HepG2 (cell line): ENCODE results near the gene AMIGO1. TPM values are rescaled to one million over a fixed set of nuclear protein-coding genes. Genes with fewer than 3 reads are reported as not detected.

Experiments
- FOXO4 ChIP-seq: sonication (generic); formaldehyde crosslinking; conservative IDR thresholded peaks from 2 replicates; pipeline ENCODE4 v1.8.1; 2023; ENCODE audit warnings: missing genetic modification reagents
- GPBP1L1 ChIP-seq: sonication (generic); formaldehyde crosslinking; IDR thresholded peaks from 2 replicates; pipeline ENCODE4 v1.5.0; 2020; ENCODE audit warnings: mild to moderate bottlenecking, missing genetic modification reagents
- KDM1A ChIP-seq: IDR thresholded peaks from 2 replicates; pipeline ENCODE4 v1.6.1; 2016; ENCODE audit warnings: missing compliant biosample characterization
- MEF2D ChIP-seq: sonication (generic); formaldehyde crosslinking; IDR thresholded peaks from 2 replicates; pipeline ENCODE4 v1.5.1; 2020; ENCODE audit warnings: mild to moderate bottlenecking, missing genetic modification reagents
- POLR2AphosphoS5 ChIP-seq: IDR thresholded peaks from 2 replicates; pipeline ENCODE4 v1.6.1; 2012; ENCODE audit warnings: low read depth, low read length
- PRPF4 ChIP-seq: fragments of 200-400 bp; formaldehyde crosslinking; IDR thresholded peaks from 2 replicates; pipeline ENCODE4 v1.6.1; 2016; ENCODE audit warnings: low read length, low read depth; ENCODE audit not compliant: poor library complexity, severe bottlenecking
- SRSF4 ChIP-seq: fragments of 200-400 bp; formaldehyde crosslinking; IDR thresholded peaks from one replicate; pipeline ENCODE4 v1.6.1; 2018; ENCODE audit warnings: mild to moderate bottlenecking, low read depth, low read length, moderate library complexity; ENCODE audit not compliant: poor library complexity, severe bottlenecking
- ZBTB37 ChIP-seq: sonication (generic); formaldehyde crosslinking; IDR thresholded peaks from 2 replicates; pipeline ENCODE4 v1.4.0; 2020; ENCODE audit warnings: mild to moderate bottlenecking, missing genetic modification reagents
- ZNF205 ChIP-seq: IDR thresholded peaks from 2 replicates; pipeline ENCODE4 v1.6.1; 2018; ENCODE audit warnings: missing biosample characterization, missing genetic modification reagents
- ZNF234 ChIP-seq: sonication (generic); formaldehyde crosslinking; conservative IDR thresholded peaks from 2 replicates; pipeline ENCODE4 v1.5.1; 2020; ENCODE audit warnings: mild to moderate bottlenecking, missing genetic modification reagents
- ZNF350 ChIP-seq: sonication (generic); formaldehyde crosslinking; IDR thresholded peaks from 2 replicates; pipeline ENCODE4 v1.4.0; 2020; ENCODE audit warnings: mild to moderate bottlenecking, low read depth, missing genetic modification reagents, borderline replicate concordance
- ZNF432 ChIP-seq: sonication (generic); formaldehyde crosslinking; IDR thresholded peaks from 2 replicates; pipeline ENCODE4 v1.5.0; 2020; ENCODE audit warnings: missing genetic modification reagents, mild to moderate bottlenecking, borderline replicate concordance
- ZNF569 ChIP-seq: sonication (generic); formaldehyde crosslinking; IDR thresholded peaks from 2 replicates; pipeline ENCODE4 v1.5.0; 2020; ENCODE audit warnings: mild to moderate bottlenecking, missing genetic modification reagents, moderate library complexity, borderline replicate concordance
- ZNF570 ChIP-seq: sonication (generic); formaldehyde crosslinking; IDR thresholded peaks from 2 replicates; pipeline ENCODE4 v1.4.0; 2020; ENCODE audit warnings: mild to moderate bottlenecking, missing genetic modification reagents, borderline replicate concordance
- ZNF674 ChIP-seq: sonication (generic); formaldehyde crosslinking; IDR thresholded peaks from 2 replicates; pipeline ENCODE4 v1.5.0; 2020; ENCODE audit warnings: low read depth, mild to moderate bottlenecking, missing genetic modification reagents
- ZNF781 ChIP-seq: sonication (generic); formaldehyde crosslinking; IDR thresholded peaks from 2 replicates; pipeline ENCODE4 v1.5.1; 2020; ENCODE audit warnings: borderline replicate concordance, mild to moderate bottlenecking, missing genetic modification reagents; ENCODE audit errors: not compliant biosample characterization
- polyA plus RNA-seq, 8 experiments: library from polyadenylated mRNA; depleted of rRNA in 3 of 8; stranded (reverse) in 7 of 8; unstranded in 1 of 8; fragments of >200 nt; fragmentation: Illumina TruSeq in 4 of 8; extraction: Trizol in 4 of 8; gene quantifications; 2 replicates each; pipeline versions ENCODE4 v1.2.1 to v1.2.3, GENCODE V29; 2011 to 2016; ENCODE audit warnings: low read depth in 4 of 8, missing spikeins in 1 of 8, mixed read lengths in 1 of 8; ENCODE audit not compliant: insufficient read depth in 1 of 8
- total RNA-seq, 5 experiments: library from RNA; depleted of rRNA; stranded (reverse); fragments of >200 nt; fragmentation: Illumina TruSeq; extraction: Trizol; gene quantifications; 2 replicates each; pipeline ENCODE4 v1.2.3, GENCODE V29; 2016; ENCODE audit warnings: low read depth in 1 of 5
- TF ChIP-seq, protein P1 (sequence below), 2 experiments: sonication (generic) in 1 of 2; formaldehyde crosslinking in 1 of 2; IDR thresholded peaks; 2 replicates each; pipeline versions ENCODE4 v1.5.1 to v1.6.1; 2011 to 2020; ENCODE audit warnings: borderline replicate concordance in 1 of 2, low read depth in 1 of 2, low read length in 1 of 2, mild to moderate bottlenecking in 1 of 2, missing genetic modification reagents in 1 of 2, moderate library complexity in 1 of 2

Gene AMIGO1
- total and polyA plus RNA-seq, 2 of the 13 experiments (the other 11 are each of a cell fraction or from before 2014, with no cell fraction given), result 0.40 to 1.3 TPM

DNA sequence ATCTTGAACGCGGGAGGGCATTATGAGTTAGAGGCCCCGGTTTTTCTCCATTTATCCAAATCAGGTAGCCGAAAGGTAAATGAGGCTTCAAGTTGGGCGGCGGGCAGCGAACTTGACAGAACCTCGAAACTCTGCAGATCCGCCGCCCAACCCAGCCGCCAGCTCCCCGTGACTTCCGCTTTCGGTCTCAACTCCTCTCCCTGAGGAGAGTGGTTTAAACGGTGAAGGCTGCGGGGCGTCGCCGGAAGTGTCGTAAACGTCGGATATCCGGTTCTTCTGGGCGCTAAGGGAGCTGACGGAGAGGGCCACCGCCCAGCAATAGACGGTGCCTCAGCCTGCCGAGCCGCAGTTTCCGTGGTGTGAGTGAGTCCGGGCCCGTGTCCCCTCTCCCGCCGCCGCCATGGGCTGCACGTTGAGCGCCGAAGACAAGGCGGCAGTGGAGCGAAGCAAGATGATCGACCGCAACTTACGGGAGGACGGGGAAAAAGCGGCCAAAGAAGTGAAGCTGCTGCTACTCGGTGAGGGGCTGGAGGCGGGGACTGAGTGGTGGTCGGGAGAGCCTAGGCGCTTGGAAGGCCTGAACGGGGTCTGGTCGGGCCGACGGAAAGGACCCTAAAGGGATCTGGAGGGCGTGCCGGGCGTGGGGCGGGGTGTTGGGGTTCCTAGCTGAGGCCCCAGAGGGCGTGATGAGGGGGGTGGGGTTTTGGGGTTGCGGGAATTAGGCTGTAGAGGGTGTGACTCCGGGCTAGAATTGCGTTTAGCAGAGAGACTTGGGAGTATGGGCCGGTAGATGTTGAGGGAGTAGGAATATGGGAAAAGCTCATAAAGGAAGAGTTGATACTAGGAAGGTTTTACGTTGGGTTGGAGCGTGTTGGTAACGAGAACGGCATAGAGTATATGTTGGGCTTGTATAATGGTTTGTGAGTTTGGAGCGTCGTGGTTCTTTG, 39.1 kb upstream of the AMIGO1 start, which contains the start of gene GNAI3 (continued):
- TF ChIP-seq ZNF569 (CRISPR knock-in tag), result no peak; the same call in 1 of the 2 replicates
- no peak for TF ChIP-seq ZNF432 (CRISPR knock-in tag)
- no peak; the same call in 1 of the 2 replicates for TF ChIP-seq ZNF234 (CRISPR knock-in tag)
- TF ChIP-seq ZNF781, result no peak
- TF ChIP-seq ZNF205 (CRISPR knock-in tag), result 0 out of 2 replicates have a peak, but pooled peaks have one; percentile 23
- no peak for TF ChIP-seq ZBTB37 (CRISPR knock-in tag)
- no peak for TF ChIP-seq SRSF4
- TF ChIP-seq POLR2AphosphoS5, result peak; percentile 98
- no peak for TF ChIP-seq FOXO4
- TF ChIP-seq GPBP1L1 (CRISPR knock-in tag), result no peak
- peak; percentile 60; the same call in 1 of the 2 replicates for TF ChIP-seq ZNF350
- no peak for TF ChIP-seq ZNF570
- TF ChIP-seq KDM1A, result no peak
- TF ChIP-seq ZNF674 (CRISPR knock-in tag), result no peak
- TF ChIP-seq MEF2D (CRISPR knock-in tag), result peak; percentile 80; the same call in 1 of the 2 replicates
- TF ChIP-seq, protein P1, sequence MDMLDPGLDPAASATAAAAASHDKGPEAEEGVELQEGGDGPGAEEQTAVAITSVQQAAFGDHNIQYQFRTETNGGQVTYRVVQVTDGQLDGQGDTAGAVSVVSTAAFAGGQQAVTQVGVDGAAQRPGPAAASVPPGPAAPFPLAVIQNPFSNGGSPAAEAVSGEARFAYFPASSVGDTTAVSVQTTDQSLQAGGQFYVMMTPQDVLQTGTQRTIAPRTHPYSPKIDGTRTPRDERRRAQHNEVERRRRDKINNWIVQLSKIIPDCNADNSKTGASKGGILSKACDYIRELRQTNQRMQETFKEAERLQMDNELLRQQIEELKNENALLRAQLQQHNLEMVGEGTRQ (IDR thresholded peaks at IDR 0.05; ENCODE audit: low read depth, low read length), result no peak
- TF ChIP-seq, protein P1 (CRISPR knock-in tag; IDR thresholded peaks at IDR 0.05; ENCODE audit: borderline replicate concordance), result peak; percentile 69; the same call in 1 of the 2 replicates
- TF ChIP-seq PRPF4, result no peak
